GM15510 (cell line): ENCODE measurements around the gene STK32C.

ENCODE experiments used
- POLR2A ChIP-seq: IDR thresholded peaks from 3 replicates; pipeline ENCODE4 v1.6.1; 2011; ENCODE audit warnings: borderline replicate concordance; ENCODE audit not compliant: insufficient read length; ENCODE audit errors: extremely low read depth

The STK32C gene

DNA sequence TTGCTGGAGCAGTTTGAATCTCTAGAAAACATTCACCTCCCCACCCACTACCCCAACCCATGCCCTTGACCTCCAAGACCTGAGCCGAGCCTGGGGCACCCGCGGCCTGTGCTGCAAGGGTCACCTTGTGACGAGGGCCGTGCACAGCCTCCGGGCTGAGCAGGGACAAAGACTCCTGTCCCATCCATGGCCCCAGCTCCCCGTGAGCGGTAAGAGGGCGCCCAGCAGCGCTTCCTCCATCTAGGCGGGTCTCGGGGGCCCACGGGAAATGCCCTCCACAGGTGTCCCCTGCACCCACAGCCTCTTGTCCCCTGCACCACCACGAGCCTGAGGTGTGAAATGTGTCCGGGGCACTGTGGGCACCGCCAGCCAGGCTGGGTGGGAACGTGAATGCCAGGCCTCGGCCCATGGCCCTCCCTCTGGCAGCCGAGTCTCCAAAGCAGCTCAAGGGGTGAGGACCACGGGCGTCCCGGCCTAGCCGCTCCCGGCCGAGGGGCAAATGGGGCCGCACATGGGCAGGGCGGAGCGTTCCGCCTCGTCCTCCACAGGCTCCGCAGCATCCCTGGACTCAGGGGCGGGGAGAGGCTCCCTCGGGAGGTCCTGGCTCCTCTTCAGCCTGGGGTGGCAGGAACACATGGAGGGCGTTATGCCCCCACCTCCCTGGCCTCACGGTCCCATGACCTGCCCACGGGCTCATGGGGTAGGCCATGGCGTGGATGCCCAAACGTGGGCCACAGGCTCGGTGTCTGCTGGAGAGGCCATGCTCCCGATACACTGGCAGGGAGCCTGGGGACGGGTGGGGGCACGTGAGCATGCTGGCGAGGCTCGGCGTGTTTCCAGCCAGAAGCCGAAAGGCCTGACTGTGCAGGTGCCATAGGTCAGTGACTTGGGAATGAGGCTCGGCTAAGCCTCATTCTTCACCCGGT is 100.0 kb downstream of the STK32C start:
- TF ChIP-seq POLR2A = no peak

DNA sequence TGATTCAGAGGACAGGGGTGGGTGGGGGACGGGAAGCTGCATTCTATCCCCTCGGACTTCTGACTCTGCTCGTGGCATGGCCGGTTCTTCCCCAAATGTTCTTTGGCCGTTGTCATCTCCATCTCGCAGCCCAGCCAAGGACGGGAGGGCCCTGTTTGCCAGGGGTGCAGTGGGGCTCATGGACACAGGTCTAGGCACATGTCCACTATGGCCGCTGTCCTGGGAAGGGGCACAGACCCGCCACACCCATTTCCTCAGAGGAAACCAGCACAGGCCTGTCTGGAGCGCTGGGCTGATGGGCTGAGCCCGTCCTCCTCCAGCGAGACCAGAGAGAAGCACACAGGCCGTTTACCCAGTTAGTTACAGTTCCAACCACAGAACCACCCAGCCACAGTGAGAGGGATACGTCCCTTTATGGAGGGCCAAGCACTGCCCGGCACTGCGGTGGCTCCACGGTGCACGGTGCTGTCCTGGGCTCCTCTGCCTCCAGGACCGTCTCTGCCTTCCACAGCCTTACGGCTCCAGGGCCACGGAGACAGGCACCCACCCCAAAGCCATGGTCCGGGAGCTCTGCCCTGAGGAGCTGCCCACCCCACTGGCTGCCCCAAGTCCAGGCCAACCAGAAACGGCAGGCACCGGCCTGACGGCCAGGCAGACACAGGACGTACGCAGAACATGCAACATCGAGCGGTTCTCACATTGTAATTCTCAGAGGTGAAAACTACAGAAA is 100.8 kb downstream of the STK32C start:
- TF ChIP-seq POLR2A = no peak

DNA sequence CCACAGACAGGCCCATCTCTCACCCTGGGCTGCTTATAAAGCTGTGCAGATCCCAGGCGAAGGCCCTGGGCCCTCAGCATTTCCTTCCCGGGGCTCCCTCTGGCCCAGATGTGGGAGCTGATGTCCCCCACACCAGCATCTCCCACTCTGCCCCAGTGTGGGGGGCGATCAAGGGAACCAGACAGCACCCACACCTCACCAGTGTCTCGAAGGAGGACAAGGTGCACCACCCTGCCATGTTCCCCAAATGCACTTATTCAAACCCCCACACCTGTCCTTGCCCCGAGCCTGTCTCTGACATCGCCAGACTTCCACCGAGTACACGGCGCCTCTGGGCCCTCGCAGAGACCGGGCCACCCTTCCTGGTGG is 101.4 kb downstream of the STK32C start:
- TF ChIP-seq POLR2A = no peak

DNA sequence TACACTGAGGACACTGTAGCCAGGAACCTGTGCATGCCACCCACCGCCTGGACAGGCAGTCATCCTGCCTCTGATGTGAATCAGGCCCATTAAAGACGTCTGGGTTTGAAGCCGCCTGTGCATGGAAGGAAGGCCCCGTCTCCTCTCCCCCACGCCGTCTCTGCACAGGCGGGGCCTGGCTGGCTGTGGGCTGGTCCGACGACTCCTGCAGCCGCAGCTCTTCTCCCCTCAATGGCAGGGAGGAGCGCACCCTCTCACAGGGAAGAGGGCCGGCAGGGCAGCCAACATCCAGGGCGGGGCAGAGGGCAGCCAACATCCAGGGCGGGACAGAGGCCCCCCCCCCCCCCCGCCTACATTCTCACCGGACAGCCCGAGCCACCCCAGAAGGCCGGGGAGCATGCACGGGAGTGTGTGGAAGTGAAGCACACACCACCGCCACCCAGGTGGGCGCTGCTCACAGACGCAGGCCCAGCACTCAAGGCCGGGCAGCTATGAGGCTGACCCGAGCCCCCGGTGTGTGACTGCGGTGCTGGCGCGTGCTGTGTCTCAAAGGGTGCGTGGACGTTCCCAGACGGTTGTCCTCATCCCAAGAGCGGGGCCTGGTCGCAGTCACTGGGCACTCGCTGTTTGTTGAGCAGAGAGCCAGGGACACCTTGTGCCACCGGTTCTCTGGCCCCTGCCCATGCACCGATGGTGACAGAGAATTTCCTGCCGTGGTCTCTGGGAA is 101.9 kb downstream of the STK32C start:
- TF ChIP-seq POLR2A = no peak

DNA sequence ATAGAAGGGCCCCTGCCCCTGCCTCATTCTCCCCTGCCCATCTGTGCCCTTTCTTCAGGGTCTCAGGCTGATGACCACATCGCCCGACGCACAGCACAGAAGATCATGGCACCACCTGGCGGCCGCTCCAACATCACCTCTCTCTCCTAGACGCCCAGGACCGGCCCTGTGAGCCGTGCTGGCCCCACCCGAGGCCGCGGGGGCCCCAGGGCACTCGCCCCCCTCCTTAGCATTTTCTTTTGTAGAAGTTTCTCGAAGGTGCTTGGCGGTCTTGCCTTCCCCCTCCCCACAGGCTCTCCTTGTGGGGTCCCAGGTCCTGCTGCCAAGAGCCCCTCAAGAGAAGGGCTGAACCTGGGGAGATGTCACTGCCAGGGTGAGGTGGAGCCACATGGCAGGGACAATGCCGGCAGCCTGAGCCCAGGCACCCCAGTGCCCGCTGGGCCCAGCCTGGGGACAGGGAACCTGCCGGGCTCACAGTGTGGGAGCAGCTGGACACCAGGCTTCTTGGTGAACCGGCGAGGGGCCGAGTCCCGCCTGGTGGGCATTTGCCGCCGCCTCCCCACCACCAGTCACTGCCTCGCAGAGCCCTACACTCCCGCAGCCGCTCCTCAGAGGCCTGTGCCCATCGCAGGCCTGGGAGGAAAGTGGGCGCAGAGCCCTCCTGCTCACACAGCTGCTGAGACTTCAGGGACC is 102.8 kb downstream of the STK32C start:
- no peak for TF ChIP-seq POLR2A

DNA sequence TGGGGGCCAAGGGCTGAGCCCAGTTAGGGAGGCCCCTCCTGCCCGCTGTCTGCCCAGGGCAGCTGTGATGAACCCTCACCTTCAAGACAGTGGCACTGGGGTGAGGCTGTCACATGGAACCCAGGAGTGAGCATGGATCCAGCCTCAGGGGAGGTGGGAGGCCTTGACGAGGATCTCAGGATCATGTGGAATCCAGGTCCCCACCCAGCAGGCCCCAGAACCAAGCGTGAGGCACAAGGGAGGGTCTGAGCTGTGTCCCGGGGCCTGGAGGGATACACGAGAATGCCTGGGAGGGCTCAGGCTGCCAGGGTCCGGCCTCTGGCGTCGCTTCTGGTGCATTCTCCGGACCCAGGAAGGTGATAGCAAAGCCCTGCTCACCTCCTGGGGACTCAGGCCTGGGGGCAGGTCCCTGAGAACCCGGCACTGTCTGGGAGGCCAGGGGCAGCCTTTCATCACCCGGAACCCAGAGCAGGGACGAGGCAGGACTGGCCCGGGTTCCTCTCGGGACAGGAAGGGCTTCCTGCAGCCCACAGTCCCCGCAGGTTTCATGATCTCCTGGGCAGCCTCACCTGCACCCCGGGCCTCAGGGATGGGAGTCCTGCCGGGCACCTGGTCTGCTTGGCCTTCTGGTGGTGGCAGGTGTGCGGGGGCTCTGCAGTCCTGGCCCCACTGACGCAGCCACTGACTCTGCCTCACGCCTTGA is 103.5 kb downstream of the STK32C start:
- no peak for TF ChIP-seq POLR2A

DNA sequence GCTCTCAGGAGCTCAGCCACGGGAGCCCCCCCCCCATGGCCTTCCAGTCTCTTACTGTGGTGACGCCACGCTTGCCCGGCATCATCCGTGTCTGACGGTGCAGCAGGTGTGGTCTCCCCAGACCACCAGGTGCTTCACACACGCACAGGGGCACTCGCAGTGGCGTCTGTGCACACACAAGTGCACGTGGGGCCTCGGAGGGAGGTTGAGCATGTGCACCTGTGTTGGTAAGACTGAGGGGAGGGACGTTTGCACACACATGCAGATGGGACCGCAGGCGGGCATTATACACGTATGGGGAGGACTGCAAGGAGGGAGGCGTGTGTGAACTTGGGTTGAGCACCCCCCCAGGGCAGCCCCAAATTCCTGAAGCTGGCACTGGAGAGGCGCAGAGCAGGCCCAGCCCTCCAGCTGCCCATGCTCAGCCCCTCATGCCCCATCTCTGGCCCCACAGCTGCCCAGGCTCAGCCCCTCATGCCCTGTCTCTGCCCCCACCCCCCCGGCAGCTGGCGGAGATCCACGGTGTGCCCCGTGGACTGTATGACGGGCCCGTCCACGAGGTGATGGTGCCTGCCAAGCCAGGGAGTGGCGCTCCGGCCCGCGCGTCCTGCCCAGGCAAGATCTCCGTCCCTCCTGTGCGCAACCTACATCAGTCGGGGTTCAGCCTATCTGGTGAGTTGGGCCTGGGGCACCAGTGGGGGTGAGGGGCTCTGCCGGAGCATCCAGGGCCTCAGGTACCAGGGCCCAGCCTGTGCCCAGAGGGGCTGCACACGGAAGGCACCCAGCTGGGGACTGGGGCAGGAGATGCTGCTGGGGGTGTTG is 104.3 kb downstream of the STK32C start:
- no peak for TF ChIP-seq POLR2A

DNA sequence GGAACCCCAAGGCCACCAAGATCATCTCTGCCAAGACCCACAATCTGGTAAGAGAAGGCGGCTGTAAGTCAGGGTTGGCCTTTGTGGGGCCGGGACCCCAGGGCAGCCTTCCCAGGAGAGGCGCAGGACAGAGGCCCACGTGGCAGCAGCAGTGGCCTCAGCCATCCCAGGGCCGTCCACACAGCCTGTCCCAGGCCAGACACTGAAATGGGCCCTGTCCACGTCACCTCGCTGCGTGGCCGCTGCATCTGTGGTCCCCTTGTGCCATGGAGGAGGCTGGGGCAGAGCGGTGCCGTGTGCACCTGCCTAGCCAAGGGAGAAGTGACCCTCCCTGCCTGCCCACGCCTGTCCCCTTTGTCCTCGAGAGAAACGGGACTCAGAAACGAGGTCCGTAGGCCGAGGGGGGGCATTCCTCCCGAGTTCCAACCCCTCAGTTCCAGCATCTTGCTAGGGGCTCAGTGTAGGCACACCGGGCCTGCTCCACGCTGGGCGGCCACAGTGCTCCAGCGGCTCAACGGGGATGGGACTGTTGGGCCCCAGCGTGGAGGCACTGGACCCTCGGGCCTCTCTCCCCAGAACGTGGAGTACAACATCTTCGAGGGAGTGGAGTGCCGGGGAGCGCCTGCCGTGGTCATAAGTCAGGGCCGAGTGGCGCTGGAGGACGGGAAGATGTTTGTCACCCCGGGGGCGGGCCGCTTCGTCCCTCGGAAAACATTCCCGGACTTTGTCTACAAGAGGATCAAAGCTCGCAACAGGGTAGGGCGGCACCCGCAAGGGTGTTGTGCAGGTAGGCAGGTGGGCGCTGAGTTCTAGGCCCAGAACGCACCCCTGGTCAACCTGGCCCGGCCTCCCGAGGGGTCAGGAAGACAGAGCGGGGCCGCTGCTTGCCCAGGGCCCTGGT is 105.4 kb downstream of the STK32C start:
- no peak for TF ChIP-seq POLR2A

DNA sequence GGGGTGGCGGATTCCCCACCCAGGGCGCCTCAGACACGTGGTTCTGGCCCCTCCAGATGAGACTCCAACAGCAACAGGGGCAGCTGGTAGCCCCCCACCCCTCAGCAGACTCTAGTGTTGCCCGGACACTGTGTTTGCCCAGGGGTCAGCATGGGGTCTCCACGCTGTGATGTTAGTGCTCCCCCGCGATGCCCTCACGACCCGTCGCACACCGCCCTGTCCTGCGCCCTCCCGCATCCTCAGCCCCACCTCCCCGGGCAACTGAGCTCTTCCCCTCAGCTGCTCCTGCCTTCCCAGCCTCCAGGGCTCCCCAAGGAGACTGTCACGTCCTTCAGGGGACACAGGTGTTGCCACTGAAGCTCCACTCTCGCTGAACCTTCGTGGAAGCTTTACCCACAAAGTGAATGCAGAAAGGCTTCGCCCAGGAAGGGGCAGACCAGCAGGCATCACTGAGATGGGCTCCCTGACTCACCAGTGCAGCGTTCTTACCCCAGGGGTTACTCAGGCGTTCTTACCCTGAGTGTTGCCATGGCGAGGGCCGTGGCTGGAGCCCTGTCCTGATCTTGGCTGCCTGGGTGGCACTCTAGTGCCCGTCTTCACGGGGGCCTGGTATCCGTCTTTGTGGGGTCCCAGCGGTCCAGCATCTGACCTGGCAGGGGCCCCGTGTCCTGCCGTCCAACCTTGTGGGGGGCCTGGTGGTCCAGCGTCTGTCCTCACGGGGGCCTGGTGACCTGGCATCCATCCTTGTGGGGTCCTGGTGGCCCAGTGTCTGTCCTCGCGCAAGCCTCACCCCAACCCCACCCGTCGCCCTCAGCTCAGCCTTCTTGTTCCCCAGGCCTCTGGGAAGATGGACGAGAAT is 106.4 kb downstream of the STK32C start:
- TF ChIP-seq POLR2A = no peak

DNA sequence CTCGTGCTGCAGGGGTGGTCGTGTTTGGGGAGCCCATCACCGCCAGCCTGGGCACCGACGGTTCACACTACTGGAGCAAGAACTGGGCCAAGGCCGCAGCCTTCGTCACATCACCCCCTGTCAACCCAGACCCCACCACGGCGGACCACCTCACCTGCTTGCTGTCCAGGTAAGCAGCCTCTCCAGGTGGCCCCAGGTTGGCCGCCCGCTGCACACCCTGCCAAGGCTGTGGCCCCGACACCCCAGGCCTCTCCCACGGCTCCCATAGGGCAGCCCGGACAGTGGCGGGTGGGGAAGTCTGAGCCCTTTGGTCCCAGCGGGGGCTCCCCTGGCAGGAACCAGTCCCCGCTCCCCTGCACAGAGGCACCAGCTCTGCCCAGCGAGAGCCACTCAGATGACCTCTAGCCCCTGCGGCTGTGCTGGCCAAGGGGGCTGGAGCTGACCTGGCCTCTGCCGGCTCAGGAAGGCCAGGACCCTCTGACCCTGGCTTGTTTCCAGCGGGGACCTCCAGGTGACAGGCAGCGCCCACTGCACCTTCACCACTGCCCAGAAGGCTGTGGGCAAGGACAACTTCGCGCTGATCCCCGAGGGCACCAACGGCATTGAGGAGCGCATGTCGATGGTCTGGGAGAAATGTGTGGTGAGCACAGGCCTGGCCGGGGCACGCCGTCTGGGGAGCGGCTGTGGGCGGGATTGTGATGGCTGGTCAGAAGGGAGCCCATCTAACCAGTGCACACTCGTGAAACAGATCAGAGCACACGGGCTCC is 107.2 kb downstream of the STK32C start:
- no peak for TF ChIP-seq POLR2A

DNA sequence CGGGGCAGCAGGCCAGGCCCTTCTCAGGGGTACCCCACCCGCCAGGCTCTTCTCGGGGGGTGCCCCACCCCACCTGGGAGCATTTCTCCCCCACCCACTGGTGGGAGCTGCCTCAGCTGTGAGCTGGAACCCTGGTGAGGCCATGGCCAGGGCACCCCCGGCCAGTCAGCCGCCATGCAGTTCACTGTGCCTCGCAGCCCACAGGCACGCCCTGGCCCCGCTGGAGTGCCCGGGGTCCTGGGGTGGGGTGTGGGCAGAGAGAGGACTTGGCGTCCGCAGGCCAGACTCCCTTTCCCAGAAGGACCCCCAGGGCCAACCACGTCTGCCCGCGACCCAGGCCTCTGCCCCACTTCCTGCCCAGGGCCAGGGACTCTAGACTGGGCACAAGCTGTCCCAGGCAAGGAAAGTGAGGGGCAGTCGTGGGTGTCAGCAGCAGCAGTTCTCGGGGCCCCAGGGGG is 107.9 kb downstream of the STK32C start:
- no peak for TF ChIP-seq POLR2A
